ENCODE results near the gene PGAP1.

Gene PGAP1

GRCh38 chr2:196959734-196960338 is 33.3 kb upstream of the PGAP1 start:
- H3K9me3 ChIP-seq (ENCODE audit: insufficient read depth, low read length), result no peaks in the 10 kb centered on the region
- no peak overlapping the region for H3K9ac ChIP-seq (ENCODE audit: low read length)
- no peaks in the 10 kb centered on the region for H3F3A ChIP-seq (ENCODE audit: insufficient read depth)
- H3K27me3 ChIP-seq (ENCODE audit: low read length), result no peaks in the 10 kb centered on the region
- no peak overlapping the region for H3K27ac ChIP-seq (ENCODE audit: low read depth, low read length)
- no peak overlapping the region for H3K4me2 ChIP-seq (ENCODE audit: low read depth, low read length, poor library complexity, severe bottlenecking)
- no peaks in the 10 kb centered on the region for H3K36me3 ChIP-seq (ENCODE audit: low read length)
- H3K4me3 ChIP-seq (ENCODE audit: insufficient read depth, low read length, poor library complexity, severe bottlenecking), result no peak overlapping the region
- H2AFZ ChIP-seq (ENCODE audit: low read depth, low read length, severe bottlenecking), result no peak overlapping the region
- TF ChIP-seq CTCF (IDR thresholded peaks at IDR 0.05; ENCODE audit: insufficient read depth, low read length, poor library complexity, severe bottlenecking) (no peak), EZH2phosphoT487 (conservative IDR thresholded peaks at IDR 0.05; ENCODE audit: low read length) (no peak)
- H3K9me2 ChIP-seq (replicated peaks; ENCODE audit: insufficient read depth, low read length), result no peaks in the 10 kb centered on the region
- no peaks in the 10 kb centered on the region for H3K79me2 ChIP-seq (ENCODE audit: insufficient read depth, low read length)
- no peaks in the 10 kb centered on the region for H4K20me1 ChIP-seq (ENCODE audit: low read depth, low read length)

- H3K79me2 ChIP-seq (ENCODE audit: insufficient read depth, low read length), result no peaks in the 10 kb centered on the region
- H3K27me3 ChIP-seq (ENCODE audit: low read length), result no peaks in the 10 kb centered on the region
- H4K20me1 ChIP-seq (ENCODE audit: low read depth, low read length), result no peaks in the 10 kb centered on the region
- no peak overlapping the region for H3K27ac ChIP-seq (ENCODE audit: low read depth, low read length)
- no peaks in the 10 kb centered on the region for H3K9me2 ChIP-seq (replicated peaks; ENCODE audit: insufficient read depth, low read length)
- no peak overlapping the region for H3K9ac ChIP-seq (ENCODE audit: low read length)
- no peak overlapping the region for H3K4me2 ChIP-seq (ENCODE audit: low read depth, low read length, poor library complexity, severe bottlenecking)
- H2AFZ ChIP-seq (ENCODE audit: low read depth, low read length, severe bottlenecking), result no peak overlapping the region
- no peaks in the 10 kb centered on the region for H3F3A ChIP-seq (ENCODE audit: insufficient read depth)
- TF ChIP-seq EZH2phosphoT487 (conservative IDR thresholded peaks at IDR 0.05; ENCODE audit: low read length) (no peak), CTCF (IDR thresholded peaks at IDR 0.05; ENCODE audit: insufficient read depth, low read length, poor library complexity, severe bottlenecking) (no peak)
- no peak overlapping the region for H3K4me3 ChIP-seq (ENCODE audit: insufficient read depth, low read length, poor library complexity, severe bottlenecking)
- H3K36me3 ChIP-seq (ENCODE audit: low read length), result no peaks in the 10 kb centered on the region
- H3K9me3 ChIP-seq (ENCODE audit: insufficient read depth, low read length), result no peaks in the 10 kb centered on the region
Measured at GRCh38 chr2:196959281-196959680, 32.8 kb upstream of the PGAP1 start.

- Histone ChIP-seq H3K36me3 (ENCODE audit: low read length) (no peaks in the 10 kb centered on the region), H4K20me1 (ENCODE audit: low read depth, low read length) (no peaks in the 10 kb centered on the region), H3F3A (ENCODE audit: insufficient read depth) (no peaks in the 10 kb centered on the region), H2AFZ (ENCODE audit: low read depth, low read length, severe bottlenecking) (no peak overlapping the region), H3K9ac (ENCODE audit: low read length) (no peak overlapping the region), H3K79me2 (ENCODE audit: insufficient read depth, low read length) (no peaks in the 10 kb centered on the region), H3K27ac (ENCODE audit: low read depth, low read length) (no peak overlapping the region), H3K27me3 (ENCODE audit: low read length) (no peaks in the 10 kb centered on the region), H3K4me2 (ENCODE audit: low read depth, low read length, poor library complexity, severe bottlenecking) (no peak overlapping the region), H3K9me2 (replicated peaks; ENCODE audit: insufficient read depth, low read length) (no peaks in the 10 kb centered on the region), H3K9me3 (ENCODE audit: insufficient read depth, low read length) (no peaks in the 10 kb centered on the region), H3K4me3 (ENCODE audit: insufficient read depth, low read length, poor library complexity, severe bottlenecking) (no peak overlapping the region)
- TF ChIP-seq CTCF (IDR thresholded peaks at IDR 0.05; ENCODE audit: insufficient read depth, low read length, poor library complexity, severe bottlenecking) (no peak), EZH2phosphoT487 (conservative IDR thresholded peaks at IDR 0.05; ENCODE audit: low read length) (no peak)
Measured at GRCh38 chr2:196957881-196958525, 31.5 kb upstream of the PGAP1 start.
